ENCODE measurements around the gene KCNMA1. TPM values are rescaled to one million over a fixed set of nuclear protein-coding genes. Genes with fewer than 3 reads are reported as not detected.

The KCNMA1 gene
- total RNA-seq, 3 donors from 2014 or later (not counting 1 experiment from before 2014, with no cell fraction given) = 0.40 to 1.8 (median 0.63) TPM

- H3K36me3 Mint-ChIP-seq = no peaks in the 10 kb centered on the region
- H3K27ac Mint-ChIP-seq = no peak overlapping the region
- WGBS (ENCODE audit: insufficient coverage) = 90% methylated on average over 3 of the region's 4 CpGs
- ATAC-seq (no peak), DNase-seq (no peak)
- TF ChIP-seq CTCF (IDR thresholded peaks at IDR 0.05) = no peak
- Histone ChIP-seq H3K27ac (ENCODE audit: low read length) (no peak overlapping the region), H3K36me3 (ENCODE audit: control insufficient read depth, insufficient read depth, low read length) (no peaks in the 10 kb centered on the region), H3K4me1 (ENCODE audit: control insufficient read depth, insufficient read depth, low read length) (no peaks in the 10 kb centered on the region), H3K27me3 (ENCODE audit: control insufficient read depth, insufficient read depth, low read length) (no peaks in the 10 kb centered on the region), H3K4me3 (ENCODE audit: low read length) (no peak overlapping the region), H3K9me3 (ENCODE audit: control insufficient read depth, insufficient read depth, low read length) (no peaks in the 10 kb centered on the region)
- intact Hi-C loops (cut with micrococcal nuclease) = no loop called here
- no peaks in the 10 kb centered on the region for H3K4me1 Mint-ChIP-seq
- no peaks in the 10 kb centered on the region for H3K9me3 Mint-ChIP-seq
- peaks cover 0 to 6% of the 10 kb centered on the region in 2 donors for H3K27me3 Mint-ChIP-seq (ENCODE audit: low read depth in 2 of 2)
- H3K4me3 Mint-ChIP-seq = no peak overlapping the region
Observed at GRCh38 chr10:77357611-77358310, 279.8 kb downstream of the KCNMA1 start.

GRCh38 chr10:77357185-77357584 is 280.4 kb downstream of the KCNMA1 start:
- DNase-seq = no peak
- Histone ChIP-seq H3K27me3 (ENCODE audit: control insufficient read depth, insufficient read depth, low read length) (no peaks in the 10 kb centered on the region), H3K36me3 (ENCODE audit: control insufficient read depth, insufficient read depth, low read length) (no peaks in the 10 kb centered on the region), H3K9me3 (ENCODE audit: control insufficient read depth, insufficient read depth, low read length) (no peaks in the 10 kb centered on the region), H3K4me3 (ENCODE audit: low read length) (no peak overlapping the region), H3K27ac (ENCODE audit: low read length) (no peak overlapping the region), H3K4me1 (ENCODE audit: control insufficient read depth, insufficient read depth, low read length) (no peaks in the 10 kb centered on the region)
- no peaks in the 10 kb centered on the region for H3K36me3 Mint-ChIP-seq
- ATAC-seq = no peak
- H3K9me3 Mint-ChIP-seq = no peaks in the 10 kb centered on the region
- no peak for TF ChIP-seq CTCF (IDR thresholded peaks at IDR 0.05)
- H3K4me1 Mint-ChIP-seq = no peaks in the 10 kb centered on the region
- no peak overlapping the region for H3K27ac Mint-ChIP-seq
- intact Hi-C loops (cut with micrococcal nuclease) = no loop called here
- H3K27me3 Mint-ChIP-seq (ENCODE audit: low read depth in 2 of 2) = peaks cover 0 to 6% of the 10 kb centered on the region in 2 donors
- no peak overlapping the region for H3K4me3 Mint-ChIP-seq

- no peak for TF ChIP-seq CTCF (IDR thresholded peaks at IDR 0.05)
Observed at GRCh38 chr10:77355844-77356243, 281.8 kb downstream of the KCNMA1 start.

GRCh38 chr10:77351386-77351785 is 286.2 kb downstream of the KCNMA1 start:
- ATAC-seq (no peak), DNase-seq (no peak)
- Histone ChIP-seq H3K4me3 (ENCODE audit: low read length) (no peak overlapping the region), H3K27me3 (ENCODE audit: control insufficient read depth, insufficient read depth, low read length) (no peaks in the 10 kb centered on the region), H3K4me1 (ENCODE audit: control insufficient read depth, insufficient read depth, low read length) (no peaks in the 10 kb centered on the region), H3K9me3 (ENCODE audit: control insufficient read depth, insufficient read depth, low read length) (no peaks in the 10 kb centered on the region), H3K27ac (ENCODE audit: low read length) (no peak overlapping the region), H3K36me3 (ENCODE audit: control insufficient read depth, insufficient read depth, low read length) (no peaks in the 10 kb centered on the region)
- intact Hi-C loops (cut with micrococcal nuclease) = no loop called here
- H3K27ac Mint-ChIP-seq = no peak overlapping the region
- H3K4me3 Mint-ChIP-seq = no peak overlapping the region
- H3K9me3 Mint-ChIP-seq = no peaks in the 10 kb centered on the region
- TF ChIP-seq CTCF (IDR thresholded peaks at IDR 0.05) = no peak
- H3K4me1 Mint-ChIP-seq = no peaks in the 10 kb centered on the region
- H3K27me3 Mint-ChIP-seq (ENCODE audit: low read depth in 2 of 2) = peaks cover 0 to 6% of the 10 kb centered on the region in 2 donors
- H3K36me3 Mint-ChIP-seq = no peaks in the 10 kb centered on the region

More at GRCh38 chr10:77355844-77356243, 281.8 kb downstream of the KCNMA1 start:
- H3K9me3 Mint-ChIP-seq = no peaks in the 10 kb centered on the region
- ATAC-seq (no peak), DNase-seq (no peak)
- Histone ChIP-seq H3K4me1 (ENCODE audit: control insufficient read depth, insufficient read depth, low read length) (no peaks in the 10 kb centered on the region), H3K27ac (ENCODE audit: low read length) (no peak overlapping the region), H3K4me3 (ENCODE audit: low read length) (no peak overlapping the region), H3K27me3 (ENCODE audit: control insufficient read depth, insufficient read depth, low read length) (no peaks in the 10 kb centered on the region), H3K36me3 (ENCODE audit: control insufficient read depth, insufficient read depth, low read length) (no peaks in the 10 kb centered on the region), H3K9me3 (ENCODE audit: control insufficient read depth, insufficient read depth, low read length) (no peaks in the 10 kb centered on the region)
- H3K4me1 Mint-ChIP-seq = no peaks in the 10 kb centered on the region
- intact Hi-C loops (cut with micrococcal nuclease) = no loop called here
- peaks cover 0 to 6% of the 10 kb centered on the region in 2 donors for H3K27me3 Mint-ChIP-seq (ENCODE audit: low read depth in 2 of 2)
- 55% methylated on average over 4 of the region's 4 CpGs for WGBS (ENCODE audit: insufficient coverage)
- H3K36me3 Mint-ChIP-seq = no peaks in the 10 kb centered on the region
- no peak overlapping the region for H3K27ac Mint-ChIP-seq
- H3K4me3 Mint-ChIP-seq = no peak overlapping the region
